ENCODE data around the gene TBX10. TPM values are rescaled to one million over a fixed set of nuclear protein-coding genes. Genes with fewer than 3 reads are reported as not detected.

TBX10 gene
- total RNA-seq, 4 donors from 2014 or later = not detected

DNA sequence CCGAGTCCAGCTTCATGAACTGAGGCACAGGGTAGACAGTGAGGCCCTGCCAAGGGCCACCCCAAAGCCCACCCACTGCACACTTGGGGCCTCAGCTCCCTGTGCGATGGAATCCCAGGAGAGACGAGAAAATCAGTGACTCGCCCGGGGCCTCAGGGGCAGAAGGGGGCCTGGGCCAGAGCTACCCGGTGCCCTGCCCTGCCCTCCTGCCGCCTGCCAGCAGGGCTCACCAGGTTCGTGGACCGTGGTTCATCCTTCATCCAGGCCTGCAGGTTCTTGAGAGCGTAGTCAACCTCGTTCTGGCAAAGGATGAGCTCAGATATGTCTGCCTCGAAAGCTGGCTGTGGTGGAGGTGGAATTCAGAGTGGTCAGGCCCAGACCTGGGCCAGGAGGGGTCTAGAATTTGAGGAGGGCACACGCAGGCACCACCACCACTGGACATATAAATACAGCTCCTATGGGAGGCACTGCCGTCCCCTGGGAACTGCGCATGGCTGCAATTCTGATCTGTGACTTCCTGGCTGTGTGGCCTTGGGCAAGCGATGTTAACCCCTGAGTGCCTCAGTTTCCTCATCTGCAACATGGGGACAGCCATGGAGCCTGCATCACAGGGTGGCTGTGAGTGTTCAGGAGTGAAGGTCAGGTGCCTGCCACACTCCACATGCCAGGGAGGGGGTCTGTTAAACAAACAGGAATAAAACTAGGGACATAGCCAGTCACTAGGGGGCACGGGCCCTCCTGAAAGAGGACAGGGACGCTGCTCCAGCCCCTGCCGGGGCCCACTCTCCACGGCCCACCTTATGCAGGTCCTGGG is 27.3 kb upstream of the TBX10 start:
- Histone ChIP-seq H3K27me3 (peaks cover 15% of the 10 kb centered on the region), H3K4me1 (no peaks in the 10 kb centered on the region), H3K27ac (no peak overlapping the region), H3K36me3 (no peaks in the 10 kb centered on the region), H3K4me3 (no peak overlapping the region), H3K9me3 (no peaks in the 10 kb centered on the region)
- no peak for ATAC-seq
- TF ChIP-seq POLR2AphosphoS5 (IDR thresholded peaks at IDR 0.05) (no peak), POLR2A (IDR thresholded peaks at IDR 0.05) (no peak), EP300 (IDR thresholded peaks at IDR 0.05) (no peak)
- TF ChIP-seq, protein P1, sequence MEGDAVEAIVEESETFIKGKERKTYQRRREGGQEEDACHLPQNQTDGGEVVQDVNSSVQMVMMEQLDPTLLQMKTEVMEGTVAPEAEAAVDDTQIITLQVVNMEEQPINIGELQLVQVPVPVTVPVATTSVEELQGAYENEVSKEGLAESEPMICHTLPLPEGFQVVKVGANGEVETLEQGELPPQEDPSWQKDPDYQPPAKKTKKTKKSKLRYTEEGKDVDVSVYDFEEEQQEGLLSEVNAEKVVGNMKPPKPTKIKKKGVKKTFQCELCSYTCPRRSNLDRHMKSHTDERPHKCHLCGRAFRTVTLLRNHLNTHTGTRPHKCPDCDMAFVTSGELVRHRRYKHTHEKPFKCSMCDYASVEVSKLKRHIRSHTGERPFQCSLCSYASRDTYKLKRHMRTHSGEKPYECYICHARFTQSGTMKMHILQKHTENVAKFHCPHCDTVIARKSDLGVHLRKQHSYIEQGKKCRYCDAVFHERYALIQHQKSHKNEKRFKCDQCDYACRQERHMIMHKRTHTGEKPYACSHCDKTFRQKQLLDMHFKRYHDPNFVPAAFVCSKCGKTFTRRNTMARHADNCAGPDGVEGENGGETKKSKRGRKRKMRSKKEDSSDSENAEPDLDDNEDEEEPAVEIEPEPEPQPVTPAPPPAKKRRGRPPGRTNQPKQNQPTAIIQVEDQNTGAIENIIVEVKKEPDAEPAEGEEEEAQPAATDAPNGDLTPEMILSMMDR (IDR thresholded peaks at IDR 0.05) = no peak
- 64% methylated on average over 5 of the region's 20 CpGs; no CpG with 5 or more reads in 1 of the 2 donors for WGBS, 2 donors (ENCODE audit: low coverage in 1 of 2)

DNA sequence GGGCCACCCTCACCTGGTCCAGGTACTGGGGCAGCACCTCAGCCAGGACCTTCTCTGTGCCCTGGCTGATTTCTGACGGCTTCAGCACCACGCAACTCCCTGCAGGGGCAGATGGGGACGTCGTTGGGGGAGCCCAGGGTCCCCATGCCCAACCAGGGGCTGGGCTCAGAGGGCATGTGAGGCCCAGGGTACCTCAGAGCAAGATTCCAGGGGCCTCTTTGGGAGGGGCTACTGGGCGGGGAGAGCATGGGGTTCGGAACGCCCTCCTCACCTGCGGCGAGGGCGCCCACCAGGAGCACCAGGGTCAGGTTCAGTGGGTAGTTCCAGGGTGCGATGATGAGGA is 26.7 kb upstream of the TBX10 start:
- no peaks in the 10 kb centered on the region for H3K4me1 ChIP-seq
- TF ChIP-seq, protein P1 (IDR thresholded peaks at IDR 0.05) = no peak
- TF ChIP-seq EP300 (IDR thresholded peaks at IDR 0.05) = no peak
- no peak for TF ChIP-seq POLR2AphosphoS5 (IDR thresholded peaks at IDR 0.05)
- no peak for TF ChIP-seq POLR2A (IDR thresholded peaks at IDR 0.05)
- no peak overlapping the region for H3K4me3 ChIP-seq
- H3K27me3 ChIP-seq = peaks cover 14% of the 10 kb centered on the region
- H3K9me3 ChIP-seq = no peaks in the 10 kb centered on the region
- WGBS, 2 donors (ENCODE audit: low coverage in 1 of 2) = 73 to 81% methylated on average over 3 to 7 of the region's 11 CpGs
- ATAC-seq = no peak
- H3K36me3 ChIP-seq = no peaks in the 10 kb centered on the region
- no peak overlapping the region for H3K27ac ChIP-seq

DNA sequence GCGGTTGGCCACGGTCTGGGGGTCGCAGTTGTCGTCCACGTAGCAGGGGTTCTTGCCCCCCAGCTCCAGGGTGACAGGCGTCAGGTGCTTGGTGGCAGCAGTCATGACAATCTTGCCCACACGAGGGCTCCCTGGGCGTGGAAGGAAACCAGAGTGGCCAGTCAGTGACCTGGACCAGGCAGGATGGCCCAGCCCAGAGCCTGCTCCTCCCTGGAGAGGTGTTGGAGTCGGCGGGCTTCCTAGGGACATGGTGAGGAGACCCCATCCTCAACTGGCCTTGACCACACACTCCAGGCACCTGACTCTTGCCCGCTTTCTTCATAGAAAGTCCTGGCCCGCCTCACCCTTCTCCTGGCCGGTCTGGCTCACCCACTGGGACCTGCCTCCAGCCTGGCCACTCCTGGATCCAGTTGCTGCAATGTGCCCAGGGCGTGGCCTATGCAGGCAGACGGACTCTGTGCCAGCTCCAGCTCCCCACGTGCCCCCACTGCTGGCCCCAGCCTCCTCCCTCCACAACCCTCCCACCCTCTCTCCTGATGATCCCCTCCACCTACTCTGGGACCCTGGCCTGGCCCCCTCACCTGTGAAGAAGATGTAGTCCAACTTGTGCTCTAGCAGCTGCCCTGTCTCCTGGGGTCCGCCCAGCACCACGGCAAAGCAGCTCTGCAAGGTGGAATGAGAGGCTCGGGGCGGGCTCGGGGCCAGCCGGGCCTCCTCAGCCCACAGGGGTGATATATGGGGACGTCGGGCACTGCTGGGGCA is 26.2 kb upstream of the TBX10 start:
- WGBS, 2 donors (ENCODE audit: low coverage in 1 of 2) = 100% methylated on average over 2 of the region's 24 CpGs; no CpG with 5 or more reads in 1 of the 2 donors
- Histone ChIP-seq H3K27ac (no peak overlapping the region), H3K27me3 (peaks cover 11% of the 10 kb centered on the region), H3K36me3 (no peaks in the 10 kb centered on the region), H3K4me1 (no peaks in the 10 kb centered on the region), H3K9me3 (no peaks in the 10 kb centered on the region), H3K4me3 (no peak overlapping the region)
- no peak for ATAC-seq
- no peak for TF ChIP-seq POLR2A (IDR thresholded peaks at IDR 0.05)
- no peak for TF ChIP-seq EP300 (IDR thresholded peaks at IDR 0.05)
- TF ChIP-seq POLR2AphosphoS5 (IDR thresholded peaks at IDR 0.05) = no peak
- TF ChIP-seq, protein P1 (IDR thresholded peaks at IDR 0.05) = no peak

DNA sequence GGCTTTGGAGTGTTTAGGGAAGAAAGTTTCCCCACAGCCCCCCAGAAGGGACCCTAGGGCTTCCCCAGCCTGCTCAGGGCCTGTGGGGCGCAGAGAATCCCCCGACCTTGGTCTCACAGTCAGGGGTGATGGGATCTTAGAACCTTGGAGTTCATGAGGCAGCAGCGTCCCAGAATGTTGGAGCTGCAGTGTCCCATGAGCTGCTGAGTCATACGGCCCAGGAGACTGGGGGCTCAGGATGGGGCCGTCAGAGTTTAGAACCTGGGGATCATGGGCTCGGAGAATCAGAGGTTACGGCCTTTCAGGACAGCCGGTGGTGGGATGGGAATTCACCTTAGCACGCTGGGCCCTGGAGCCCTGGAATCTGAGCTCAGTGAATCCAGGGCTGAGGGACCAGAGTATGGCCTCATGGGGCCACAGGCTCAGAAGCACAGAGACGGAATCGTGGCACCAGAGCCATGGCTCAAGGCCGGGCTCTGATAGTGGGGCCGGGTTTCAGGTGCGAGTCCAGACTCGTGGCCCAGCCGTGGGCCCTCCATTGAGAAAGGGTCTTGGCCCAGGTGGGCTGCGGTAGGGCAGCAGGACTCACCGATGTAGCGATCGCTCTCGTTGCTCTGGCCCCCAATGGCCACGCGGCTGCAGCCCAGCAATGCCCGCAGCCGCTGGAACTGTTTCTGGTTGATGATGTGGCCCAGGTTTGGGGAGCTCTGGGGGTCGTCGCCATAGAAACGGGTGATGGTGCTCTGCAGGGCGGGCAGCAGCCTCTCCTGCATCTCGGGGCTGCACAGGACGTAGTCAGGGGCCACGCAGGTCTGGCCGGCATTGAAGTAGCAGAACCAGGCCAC is 25.4 kb upstream of the TBX10 start:
- H3K4me1 ChIP-seq = no peaks in the 10 kb centered on the region
- peaks cover 6% of the 10 kb centered on the region for H3K27me3 ChIP-seq
- H3K4me3 ChIP-seq = no peak overlapping the region
- H3K36me3 ChIP-seq = no peaks in the 10 kb centered on the region
- WGBS, 2 donors (ENCODE audit: low coverage in 1 of 2) = no CpG with 5 or more reads among the region's 33 CpGs
- no peak overlapping the region for H3K27ac ChIP-seq
- no peak for ATAC-seq
- TF ChIP-seq, protein P1 (IDR thresholded peaks at IDR 0.05) = no peak
- TF ChIP-seq EP300 (IDR thresholded peaks at IDR 0.05) (no peak), POLR2AphosphoS5 (IDR thresholded peaks at IDR 0.05) (no peak), POLR2A (IDR thresholded peaks at IDR 0.05) (no peak)
- no peaks in the 10 kb centered on the region for H3K9me3 ChIP-seq

Data from gastroesophageal sphincter (tissue), 4 donors.